A549 (cell line): ENCODE results near the gene F12. TPM values are rescaled to one million over a fixed set of nuclear protein-coding genes. Genes with fewer than 3 reads are reported as not detected.

Source experiments
- ATAC-seq, 2 experiments: fragments of 200-7000 bp in 1 of 2; fragments of >200 bp in 1 of 2; cut with Nextera tagmentation in 1 of 2; cut with Tn5 transposase in 1 of 2; 3 replicates each; pipeline versions ENCODE4 v1.8.0 to v1.9.1; 2018 to 2020; ENCODE audit warnings: mild to moderate bottlenecking in 1 of 2, moderate library complexity in 1 of 2
- CTCF ChIA-PET: fragments of 300-600 bp; sonication (Branson Sonifier 250); formaldehyde crosslinking; extraction: SDS; loops from one replicate; lab custom pipeline; 2021; ENCODE audit warnings: antibody characterized with exemption, inconsistent platforms; lab: Yijun Ruan, JAX
- POLR2A ChIA-PET: fragments of 350-600 bp; formaldehyde crosslinking; extraction: SDS; loops from one replicate; lab custom pipeline; 2021; ENCODE audit warnings: antibody characterized with exemption, inconsistent platforms; lab: Yijun Ruan, JAX
- DNase-seq, 2 experiments: peaks; one replicate each; pipeline versions ENCODE4 v3.0.0 to v3.0.0-alpha.2; 2011 to 2016; ENCODE audit warnings: low read depth in 1 of 2, low spot score in 1 of 2
- FAIRE-seq: peaks from 2 replicates; lab custom pipeline; 2011; peaks lifted over from hg19 to GRCh38; lab: Jason Lieb, UNC
- H3K27ac ChIP-seq, 2 experiments: fragments of >200 bp; sonication (Bioruptor Twin); formaldehyde crosslinking; 3 replicates each; pipeline ENCODE4 v1.5.1; 2016 to 2017
- H3K4me1 ChIP-seq: fragments of >200 bp; sonication (Bioruptor Twin); formaldehyde crosslinking; 3 replicates; pipeline ENCODE4 v1.6.1; 2016
- H3K4me2 ChIP-seq: fragments of >200 bp; sonication (Bioruptor Twin); formaldehyde crosslinking; 3 replicates; pipeline ENCODE4 v1.6.1; 2016
- H3K4me3 ChIP-seq: fragments of >200 bp; sonication (Bioruptor Twin); formaldehyde crosslinking; 3 replicates; pipeline ENCODE4 v1.5.1; 2016
- H3K9me3 ChIP-seq: fragments of >200 bp; sonication (Bioruptor Twin); formaldehyde crosslinking; 3 replicates; pipeline ENCODE4 v1.6.1; 2016
- BHLHE40 ChIP-seq: IDR thresholded peaks from 2 replicates; pipeline ENCODE4 v1.6.1; 2012; ENCODE audit warnings: low read depth, low read length, inconsistent platforms
- CBX2 ChIP-seq: fragments of 200-600 bp; sonication (generic); IDR thresholded peaks from 2 replicates; pipeline ENCODE4 v1.6.1; 2016; ENCODE audit warnings: low read depth, mild to moderate bottlenecking, borderline replicate concordance
- CBX8 ChIP-seq: fragments of 200-600 bp; sonication (generic); IDR thresholded peaks from 2 replicates; pipeline ENCODE4 v1.6.1; 2016
- CEBPB ChIP-seq, 2 experiments: fragments of >200 bp in 1 of 2; sonication (Bioruptor Twin) in 1 of 2; formaldehyde crosslinking in 1 of 2; IDR thresholded peaks; 2 replicates each; pipeline ENCODE4 v1.6.1; 2012 to 2016
- EHF ChIP-seq: fragments of 250-450 bp; sonication (Bioruptor Pico); IDR thresholded peaks from 2 replicates; pipeline ENCODE4 v1.5.0; 2020; ENCODE audit warnings: mild to moderate bottlenecking
- EHMT2 ChIP-seq: fragments of 200-600 bp; sonication (generic); IDR thresholded peaks from 2 replicates; pipeline ENCODE4 v1.6.1; 2016; ENCODE audit warnings: antibody characterized with exemption, low read depth, mild to moderate bottlenecking, moderate library complexity
- HDAC2 ChIP-seq: fragments of 200-600 bp; sonication (generic); IDR thresholded peaks from 2 replicates; pipeline ENCODE4 v1.6.1; 2016
- HES2 ChIP-seq: fragments of >200 bp; sonication (Bioruptor Twin); formaldehyde crosslinking; IDR thresholded peaks from 2 replicates; pipeline ENCODE4 v1.6.1; 2016
- HOXA7 ChIP-seq: fragments of 250-450 bp; sonication (Bioruptor Pico); IDR thresholded peaks from 2 replicates; pipeline ENCODE4 v1.5.0; 2020; ENCODE audit warnings: mild to moderate bottlenecking, moderate library complexity
- HOXB13 ChIP-seq: fragments of 250-450 bp; sonication (Bioruptor Pico); IDR thresholded peaks from 2 replicates; pipeline ENCODE4 v1.5.0; 2020; ENCODE audit warnings: low read depth, mild to moderate bottlenecking, moderate library complexity
- KDM1A ChIP-seq: fragments of 200-600 bp; sonication (generic); IDR thresholded peaks from 2 replicates; pipeline ENCODE4 v1.6.1; 2016; ENCODE audit warnings: low read depth, mild to moderate bottlenecking
- KDM5A ChIP-seq: fragments of 200-600 bp; sonication (generic); IDR thresholded peaks from 2 replicates; pipeline ENCODE4 v1.6.1; 2016; ENCODE audit warnings: antibody characterized with exemption, mild to moderate bottlenecking
- MAFK ChIP-seq: fragments of 450-650 bp; IDR thresholded peaks from 2 replicates; pipeline ENCODE4 v1.6.1; 2014; ENCODE audit not compliant: partially characterized antibody
- MAX ChIP-seq: IDR thresholded peaks from 2 replicates; pipeline ENCODE4 v1.6.1; 2012
- NPAS2 ChIP-seq: fragments of 250-450 bp; sonication (Bioruptor Pico); IDR thresholded peaks from 2 replicates; pipeline ENCODE4 v1.8.0; 2022; ENCODE audit warnings: mild to moderate bottlenecking, moderate library complexity, borderline replicate concordance
- POLR2A ChIP-seq: IDR thresholded peaks from 2 replicates; pipeline ENCODE4 v1.6.1; 2012; ENCODE audit warnings: mild to moderate bottlenecking, low read length
- POLR2AphosphoS2 ChIP-seq: conservative IDR thresholded peaks from 2 replicates; pipeline ENCODE4 v1.6.1; 2012; ENCODE audit warnings: low read length, improper control_type of control experiment, inconsistent platforms
- RAD21 ChIP-seq, 2 experiments: fragments of >200 bp in 1 of 2; sonication (Bioruptor Twin) in 1 of 2; formaldehyde crosslinking in 1 of 2; IDR thresholded peaks in 1 of 2; conservative IDR thresholded peaks in 1 of 2; 2 replicates in 1 of 2; 3 replicates in 1 of 2; pipeline ENCODE4 v1.6.1; 2012 to 2018; ENCODE audit warnings: inconsistent platforms in 1 of 2
- RARB ChIP-seq: fragments of 250-450 bp; sonication (Bioruptor Pico); IDR thresholded peaks from 2 replicates; pipeline ENCODE4 v1.8.0; 2021; ENCODE audit warnings: mild to moderate bottlenecking, moderate library complexity
- RCOR1 ChIP-seq: fragments of 150-350 bp; IDR thresholded peaks from 2 replicates; pipeline ENCODE4 v1.6.1; 2014; ENCODE audit warnings: antibody characterized with exemption, low read length, low read depth
- REST ChIP-seq: fragments of 200-600 bp; sonication (generic); IDR thresholded peaks from 2 replicates; pipeline ENCODE4 v1.6.1; 2016; ENCODE audit warnings: antibody characterized with exemption, mild to moderate bottlenecking, moderate library complexity
- RFX5 ChIP-seq: fragments of 450-650 bp; IDR thresholded peaks from 2 replicates; pipeline ENCODE4 v1.7.1; 2014; ENCODE audit warnings: antibody characterized with exemption, mild to moderate bottlenecking, moderate library complexity
- TFCP2L1 ChIP-seq: fragments of 250-450 bp; sonication (Bioruptor Pico); IDR thresholded peaks from 2 replicates; pipeline ENCODE4 v1.5.0; 2021; ENCODE audit warnings: mild to moderate bottlenecking
- TP53 ChIP-seq: fragments of 250-450 bp; sonication (Bioruptor Pico); IDR thresholded peaks from 2 replicates; pipeline ENCODE4 v1.5.0; 2021; ENCODE audit warnings: mild to moderate bottlenecking, moderate library complexity
- ZC3H11A ChIP-seq: fragments of 450-650 bp; IDR thresholded peaks from 2 replicates; pipeline ENCODE4 v1.6.1; 2014; ENCODE audit warnings: antibody characterized with exemption, mild to moderate bottlenecking
- ZSCAN20 ChIP-seq: fragments of 250-450 bp; sonication (Bioruptor Pico); IDR thresholded peaks from 2 replicates; pipeline ENCODE4 v1.8.0; 2022; ENCODE audit warnings: mild to moderate bottlenecking, moderate library complexity
- WGBS: methylation state at CpG from one replicate; pipeline ENCODE4 v1.1.6; 2017; ENCODE audit errors: missing lambda C conversion rate; 5-methylcytosine and 5-hydroxymethylcytosine counted together
- polyA plus RNA-seq, 4 experiments: library from polyadenylated mRNA; depleted of rRNA in 3 of 4; stranded (reverse); fragments of >200 nt; fragmentation: RNase III in 1 of 4; extraction: RNeasy Plus Mini Kit Qiagen cat#74134 plus additional on column Dnase treatment in 1 of 4; gene quantifications; 2 replicates in 3 of 4; 3 replicates in 1 of 4; pipeline ENCODE4 v1.2.3, GENCODE V29; 2011 to 2017
- TF ChIP-seq, protein P1 (sequence below): fragments of 250-450 bp; sonication (Bioruptor Pico); IDR thresholded peaks from 2 replicates; pipeline ENCODE4 v1.5.0; 2020; ENCODE audit warnings: low read depth, mild to moderate bottlenecking, moderate library complexity
- TF ChIP-seq, protein P2 (sequence below): IDR thresholded peaks from 2 replicates; pipeline ENCODE4 v1.6.1; 2012

Gene F12
- polyA plus RNA-seq, 2 of the 4 experiments (the other 2 are of a cell fraction), result 5.3 to 14.3 TPM

DNA sequence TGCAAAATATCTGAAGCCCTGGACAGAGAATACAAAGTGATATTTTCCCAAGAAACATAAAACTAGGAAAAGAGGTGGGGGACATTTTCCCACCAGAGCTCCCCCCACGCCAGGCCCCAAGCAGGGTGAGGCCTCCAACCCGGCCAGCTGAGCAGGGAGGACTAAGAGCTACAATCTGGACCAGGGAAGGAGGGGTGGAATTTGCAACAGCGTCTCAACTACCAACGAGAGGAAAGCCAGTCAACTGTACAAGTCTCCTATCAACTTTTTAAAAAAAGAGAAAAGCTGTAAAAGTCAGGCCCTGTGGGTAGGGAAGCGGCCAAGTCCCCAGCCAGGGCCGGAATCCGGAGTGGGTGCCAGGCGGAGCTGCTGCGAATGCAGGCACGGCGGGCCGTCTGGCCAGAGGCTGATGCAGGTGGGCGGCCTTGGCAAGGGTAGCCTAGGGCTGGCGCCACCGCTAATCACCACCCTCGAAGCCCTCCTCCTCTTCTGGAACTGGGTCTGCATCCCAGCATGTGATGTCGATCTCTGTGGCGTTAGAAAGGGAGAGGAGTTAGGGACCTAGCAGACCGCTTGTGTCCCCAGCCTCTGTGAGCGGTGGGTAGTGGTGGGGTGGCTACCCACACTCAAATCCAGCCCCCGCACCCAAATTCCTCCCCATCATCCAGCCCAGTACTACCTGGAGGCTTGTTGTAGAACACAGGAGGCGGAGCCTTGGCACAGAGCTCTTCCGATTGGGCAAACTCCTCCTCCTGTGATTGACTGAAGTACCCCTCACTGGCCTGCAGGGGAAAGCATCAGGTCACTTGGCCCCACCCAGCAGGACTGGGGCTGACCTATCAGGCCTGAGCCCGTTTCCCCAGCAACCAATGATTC is 47.9 kb upstream of the F12 start:
- CTCF ChIA-PET, result interaction anchor here (0.6 to 25.5 kb wide), 15 partner anchors 9 to 198 kb away, joined by 3 to 871 read pairs (median 7); partner anchors contain the start of genes DBN1, F12, GRK6 and PDLIM7
- FAIRE-seq (peak; percentile 92), ATAC-seq (peak; percentile 41 to 77), DNase-seq (peak; percentile 98)
- H3K4me3 ChIP-seq, result no peak overlapping the region
- H3K27ac ChIP-seq, result no peak overlapping the region
- H3K4me2 ChIP-seq, result no peak overlapping the region
- 76% methylated on average over 23 of the region's 24 CpGs for WGBS
- H3K4me1 ChIP-seq, result peaks cover 10% of the 10 kb centered on the region
- H3K9me3 ChIP-seq, result no peaks in the 10 kb centered on the region
- peak; percentile 93 for TF ChIP-seq RFX5
- TF ChIP-seq POLR2A, result 0 out of 2 replicates have a peak, but pooled peaks have one; percentile 10
- 0 out of 2 replicates have a peak, but pooled peaks have one; percentile 79 for TF ChIP-seq RCOR1
- TF ChIP-seq, protein P1, sequence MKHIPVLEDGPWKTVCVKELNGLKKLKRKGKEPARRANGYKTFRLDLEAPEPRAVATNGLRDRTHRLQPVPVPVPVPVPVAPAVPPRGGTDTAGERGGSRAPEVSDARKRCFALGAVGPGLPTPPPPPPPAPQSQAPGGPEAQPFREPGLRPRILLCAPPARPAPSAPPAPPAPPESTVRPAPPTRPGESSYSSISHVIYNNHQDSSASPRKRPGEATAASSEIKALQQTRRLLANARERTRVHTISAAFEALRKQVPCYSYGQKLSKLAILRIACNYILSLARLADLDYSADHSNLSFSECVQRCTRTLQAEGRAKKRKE (CRISPR knock-in tag), result no peak
- no peak for TF ChIP-seq REST
- no peak for TF ChIP-seq HOXA7 (CRISPR knock-in tag)
- TF ChIP-seq RAD21 (conservative IDR thresholded peaks at IDR 0.05 in 1 of 2, IDR thresholded peaks at IDR 0.05 in 1 of 2), result no peak
- TF ChIP-seq POLR2AphosphoS2, result no peak
- TF ChIP-seq BHLHE40, result no peak
- TF ChIP-seq, protein P2, sequence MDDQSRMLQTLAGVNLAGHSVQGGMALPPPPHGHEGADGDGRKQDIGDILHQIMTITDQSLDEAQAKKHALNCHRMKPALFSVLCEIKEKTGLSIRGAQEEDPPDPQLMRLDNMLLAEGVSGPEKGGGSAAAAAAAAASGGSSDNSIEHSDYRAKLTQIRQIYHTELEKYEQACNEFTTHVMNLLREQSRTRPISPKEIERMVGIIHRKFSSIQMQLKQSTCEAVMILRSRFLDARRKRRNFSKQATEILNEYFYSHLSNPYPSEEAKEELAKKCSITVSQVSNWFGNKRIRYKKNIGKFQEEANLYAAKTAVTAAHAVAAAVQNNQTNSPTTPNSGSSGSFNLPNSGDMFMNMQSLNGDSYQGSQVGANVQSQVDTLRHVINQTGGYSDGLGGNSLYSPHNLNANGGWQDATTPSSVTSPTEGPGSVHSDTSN, result no peak
- TF ChIP-seq HOXB13 (CRISPR knock-in tag), result no peak
- TF ChIP-seq MAFK, result no peak
- TF ChIP-seq TFCP2L1, result 0 out of 2 replicates have a peak, but pooled peaks have one; percentile 13
- TF ChIP-seq EHF, result no peak
- no peak for TF ChIP-seq ZC3H11A
- TF ChIP-seq CBX2, result no peak
- POLR2A ChIA-PET, result interaction anchor here (0.6 to 1.1 kb wide), 4 partner anchors 31 to 40 kb away, joined by 3 to 4 read pairs (median 3); partner anchors contain the start of genes GRK6 and PDLIM7

GRCh38 chr5:177456591-177456964 is 47.2 kb upstream of the F12 start:
- peak overlapping the region in 1 of 2 experiments; percentile 22; a peak in 1 of 6 replicates for H3K27ac ChIP-seq

More at GRCh38 chr5:177456591-177456964, 47.2 kb upstream of the F12 start:
- WGBS, result 33% methylated on average over 12 of the region's 12 CpGs
- FAIRE-seq (no peak), ATAC-seq (no peak), DNase-seq (no peak)
- no peak overlapping the region for H3K4me3 ChIP-seq
- ChIA-PET POLR2A (interaction anchor here (1.1 kb wide), 1 partner anchor 41 kb away, joined by 4 read pairs; the partner anchor contains the start of gene PDLIM7), CTCF (interaction anchor here (0.6 to 25.5 kb wide), 14 partner anchors 9 to 197 kb away, joined by 3 to 871 read pairs (median 7); partner anchors contain the start of genes DBN1, F12, GRK6 and PDLIM7)
- peak overlapping the region; percentile 37 for H3K4me2 ChIP-seq
- TF ChIP-seq MAX, result no peak
- no peak for TF ChIP-seq ZSCAN20 (CRISPR knock-in tag)
- TF ChIP-seq POLR2A, result no peak
- TF ChIP-seq TP53 (CRISPR knock-in tag), result no peak
- no peak for TF ChIP-seq MAFK
- TF ChIP-seq RCOR1, result no peak
- TF ChIP-seq TFCP2L1, result no peak
- no peak for TF ChIP-seq EHMT2
- TF ChIP-seq HDAC2, result no peak
- no peak for TF ChIP-seq RARB (CRISPR knock-in tag)
- no peak for TF ChIP-seq ZC3H11A
- no peak for TF ChIP-seq CBX8
- no peak for TF ChIP-seq KDM5A
- no peak for TF ChIP-seq HOXB13 (CRISPR knock-in tag)
- no peak for TF ChIP-seq CEBPB (IDR thresholded peaks at IDR 0.05)
- no peak for TF ChIP-seq NPAS2 (CRISPR knock-in tag)
- TF ChIP-seq KDM1A, result no peak
- no peak for TF ChIP-seq HES2
- H3K9me3 ChIP-seq, result no peaks in the 10 kb centered on the region
- H3K4me1 ChIP-seq, result peaks cover 10% of the 10 kb centered on the region
